ENCODE data around the gene ALPK3.

Gene ALPK3, protein sequence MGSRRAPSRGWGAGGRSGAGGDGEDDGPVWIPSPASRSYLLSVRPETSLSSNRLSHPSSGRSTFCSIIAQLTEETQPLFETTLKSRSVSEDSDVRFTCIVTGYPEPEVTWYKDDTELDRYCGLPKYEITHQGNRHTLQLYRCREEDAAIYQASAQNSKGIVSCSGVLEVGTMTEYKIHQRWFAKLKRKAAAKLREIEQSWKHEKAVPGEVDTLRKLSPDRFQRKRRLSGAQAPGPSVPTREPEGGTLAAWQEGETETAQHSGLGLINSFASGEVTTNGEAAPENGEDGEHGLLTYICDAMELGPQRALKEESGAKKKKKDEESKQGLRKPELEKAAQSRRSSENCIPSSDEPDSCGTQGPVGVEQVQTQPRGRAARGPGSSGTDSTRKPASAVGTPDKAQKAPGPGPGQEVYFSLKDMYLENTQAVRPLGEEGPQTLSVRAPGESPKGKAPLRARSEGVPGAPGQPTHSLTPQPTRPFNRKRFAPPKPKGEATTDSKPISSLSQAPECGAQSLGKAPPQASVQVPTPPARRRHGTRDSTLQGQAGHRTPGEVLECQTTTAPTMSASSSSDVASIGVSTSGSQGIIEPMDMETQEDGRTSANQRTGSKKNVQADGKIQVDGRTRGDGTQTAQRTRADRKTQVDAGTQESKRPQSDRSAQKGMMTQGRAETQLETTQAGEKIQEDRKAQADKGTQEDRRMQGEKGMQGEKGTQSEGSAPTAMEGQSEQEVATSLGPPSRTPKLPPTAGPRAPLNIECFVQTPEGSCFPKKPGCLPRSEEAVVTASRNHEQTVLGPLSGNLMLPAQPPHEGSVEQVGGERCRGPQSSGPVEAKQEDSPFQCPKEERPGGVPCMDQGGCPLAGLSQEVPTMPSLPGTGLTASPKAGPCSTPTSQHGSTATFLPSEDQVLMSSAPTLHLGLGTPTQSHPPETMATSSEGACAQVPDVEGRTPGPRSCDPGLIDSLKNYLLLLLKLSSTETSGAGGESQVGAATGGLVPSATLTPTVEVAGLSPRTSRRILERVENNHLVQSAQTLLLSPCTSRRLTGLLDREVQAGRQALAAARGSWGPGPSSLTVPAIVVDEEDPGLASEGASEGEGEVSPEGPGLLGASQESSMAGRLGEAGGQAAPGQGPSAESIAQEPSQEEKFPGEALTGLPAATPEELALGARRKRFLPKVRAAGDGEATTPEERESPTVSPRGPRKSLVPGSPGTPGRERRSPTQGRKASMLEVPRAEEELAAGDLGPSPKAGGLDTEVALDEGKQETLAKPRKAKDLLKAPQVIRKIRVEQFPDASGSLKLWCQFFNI (N-terminal part only)

DNA sequence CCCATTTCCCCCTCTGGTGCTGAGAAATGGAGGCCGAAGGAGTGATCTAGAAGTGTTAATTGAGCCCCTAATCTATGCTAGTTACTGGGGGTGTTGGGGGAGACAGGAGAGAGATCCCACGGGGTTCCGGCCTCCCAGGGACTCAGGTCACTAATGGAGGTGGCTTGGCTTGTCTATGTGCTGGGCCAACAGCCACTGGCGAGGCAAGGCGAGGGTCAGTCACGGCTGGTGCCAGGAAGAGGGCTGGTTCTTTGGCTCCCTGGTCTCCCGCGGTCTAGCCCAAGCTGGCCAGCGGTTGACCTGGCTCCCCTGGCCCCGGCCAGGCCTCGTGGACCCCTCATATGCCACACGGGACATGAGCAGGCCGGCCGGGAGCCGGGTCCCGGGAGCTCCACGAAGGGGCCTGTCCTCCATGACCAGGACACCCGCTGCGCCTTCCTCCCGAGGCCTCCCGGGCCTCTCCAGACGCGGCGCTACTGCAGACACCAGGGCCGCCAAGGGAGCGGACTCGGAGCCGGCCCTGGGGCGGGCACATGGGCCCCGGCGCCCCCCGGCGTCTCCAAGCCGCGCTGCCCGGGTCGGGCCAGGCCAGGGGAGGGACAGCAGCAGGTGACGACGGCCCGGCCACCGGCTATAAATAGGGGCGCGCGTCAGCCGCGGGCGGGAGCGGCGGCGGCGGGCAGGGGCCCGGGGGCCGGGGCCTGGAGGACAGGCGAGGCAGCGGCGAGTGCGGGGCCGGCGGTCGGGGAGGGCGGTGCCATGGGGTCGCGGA is at the start of gene ALPK3:
TSS of gene ALPK3 (plus strand) at position 663 of the 772 bp plus-strand sequence. CDS start at position 760, 97 bp downstream.
- in situ Hi-C loops (cut with MboI; ENCODE audit: low sequenced_read_pairs) = no loop called here
- H3K4me1 ChIP-seq = no peaks in the 10 kb centered on the region

DNA sequence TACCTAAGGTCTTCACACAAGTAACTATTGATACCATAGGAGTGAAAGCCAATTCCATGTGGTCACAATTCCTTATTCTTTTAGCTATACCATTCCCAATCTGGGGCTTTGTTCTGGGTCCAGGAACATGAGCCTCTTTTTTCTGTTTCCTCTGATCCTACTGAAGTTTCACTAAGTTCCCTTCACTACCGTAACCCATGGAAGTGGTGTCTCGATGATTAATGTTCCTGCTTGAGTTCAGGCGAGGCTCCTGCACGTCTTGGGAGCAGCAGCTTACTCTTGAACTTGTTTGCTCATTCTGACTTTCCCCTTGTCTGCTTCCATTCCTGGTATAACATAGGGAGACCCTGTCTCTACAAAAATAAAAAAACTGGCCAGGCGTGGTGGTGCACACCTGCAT is 45.1 kb upstream of the ALPK3 start:
- Histone ChIP-seq H3K36me3 (replicated peaks) (peaks cover 38% of the 10 kb centered on the region), H3K4me1 (no peaks in the 10 kb centered on the region), H3K9me3 (no peaks in the 10 kb centered on the region), H3K27me3 (ENCODE audit: low read depth) (no peaks in the 10 kb centered on the region), H3K4me3 (no peak overlapping the region)
- in situ Hi-C loops (cut with MboI; ENCODE audit: low sequenced_read_pairs) = no loop called here
- DNase-seq (ENCODE audit: low spot score in 2 of 2) = no peak

More for the DNA sequence above, at the start of gene ALPK3:
- Histone ChIP-seq H3K36me3 (replicated peaks) (no peaks in the 10 kb centered on the region), H3K9me3 (no peaks in the 10 kb centered on the region), H3K27me3 (ENCODE audit: low read depth) (no peaks in the 10 kb centered on the region), H3K4me3 (no peak within 1 kb of the TSS)
- DNase-seq (ENCODE audit: low spot score in 2 of 2) = no peak

DNA sequence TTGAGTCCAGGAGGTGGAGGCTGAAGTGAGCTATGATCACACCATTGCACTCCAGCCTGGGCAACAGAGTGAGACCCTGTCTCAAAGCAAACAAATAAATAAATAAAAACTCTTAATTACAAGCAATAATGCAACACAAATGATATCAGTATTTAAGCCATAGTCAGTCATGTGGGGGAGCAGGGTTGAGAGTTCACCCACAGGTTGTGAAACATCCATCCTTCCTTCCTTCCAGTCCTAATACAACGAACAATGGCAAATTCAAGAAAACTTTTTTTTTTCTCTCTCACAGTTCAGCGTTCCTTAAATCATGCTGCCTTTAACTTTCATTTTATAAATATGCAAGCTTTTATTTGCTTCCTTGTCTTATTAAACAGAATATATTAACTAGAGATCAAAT is 44.7 kb upstream of the ALPK3 start:
- Histone ChIP-seq H3K9me3 (no peaks in the 10 kb centered on the region), H3K4me1 (no peaks in the 10 kb centered on the region), H3K27me3 (ENCODE audit: low read depth) (no peaks in the 10 kb centered on the region), H3K4me3 (no peak overlapping the region), H3K36me3 (replicated peaks) (peaks cover 33% of the 10 kb centered on the region)
- no peak for DNase-seq (ENCODE audit: low spot score in 2 of 2)
- in situ Hi-C loops (cut with MboI; ENCODE audit: low sequenced_read_pairs) = no loop called here

DNA sequence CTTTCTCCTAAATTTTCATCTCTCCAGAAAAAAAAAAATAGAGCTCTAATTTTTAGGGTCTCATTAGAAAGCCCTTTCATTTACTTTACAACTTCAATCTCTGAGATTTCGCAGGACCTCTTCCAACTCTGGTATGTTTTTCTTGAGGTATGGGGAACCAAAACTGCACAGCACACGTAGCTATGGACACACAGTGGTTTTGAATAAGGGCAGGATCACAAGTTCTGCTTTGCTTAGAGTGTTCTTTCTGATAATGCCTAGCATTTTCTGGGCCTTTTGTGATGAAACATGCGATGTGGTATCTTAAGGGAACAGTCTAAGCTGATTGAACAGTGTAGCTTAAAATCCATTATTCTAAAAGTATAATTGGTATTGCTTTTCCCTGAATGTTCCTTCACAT is 43.4 kb upstream of the ALPK3 start:
- no peak for DNase-seq (ENCODE audit: low spot score in 2 of 2)
- H3K36me3 ChIP-seq (replicated peaks) = peaks cover 29% of the 10 kb centered on the region
- in situ Hi-C loops (cut with MboI; ENCODE audit: low sequenced_read_pairs) = no loop called here
- H3K9me3 ChIP-seq = no peaks in the 10 kb centered on the region
- H3K4me1 ChIP-seq = no peaks in the 10 kb centered on the region
- no peaks in the 10 kb centered on the region for H3K27me3 ChIP-seq (ENCODE audit: low read depth)
- H3K4me3 ChIP-seq = no peak overlapping the region

DNA sequence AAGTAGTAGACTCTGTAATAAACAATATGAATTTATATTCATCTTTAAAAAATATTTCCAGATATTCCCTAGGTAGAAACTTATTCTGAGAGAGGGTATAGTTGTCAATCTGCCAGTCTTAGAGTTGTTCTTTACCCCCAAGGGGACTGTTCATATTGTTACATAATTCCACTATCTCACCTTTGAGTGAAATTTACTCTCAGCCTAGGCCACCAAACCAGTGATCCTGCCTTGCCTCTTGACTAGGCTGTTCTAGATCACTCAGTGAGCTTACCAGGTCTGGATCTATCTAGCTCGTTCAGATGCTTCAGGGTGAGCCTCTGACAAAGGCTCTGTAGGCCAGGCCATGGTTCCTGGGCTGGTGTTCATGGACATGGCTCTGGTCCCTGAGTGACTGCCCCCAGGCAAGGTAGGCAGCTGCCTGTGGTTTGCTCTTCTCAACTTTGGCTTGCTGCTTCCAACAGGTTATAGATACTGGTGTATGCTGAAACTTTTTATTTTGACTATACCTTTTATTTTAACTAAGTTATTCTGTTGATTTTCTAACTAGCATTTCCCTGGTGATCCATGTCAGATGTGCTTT is 41.2 kb upstream of the ALPK3 start:
- no peaks in the 10 kb centered on the region for H3K27me3 ChIP-seq (ENCODE audit: low read depth)
- no peak overlapping the region for H3K4me3 ChIP-seq
- H3K9me3 ChIP-seq = no peaks in the 10 kb centered on the region
- in situ Hi-C loops (cut with MboI; ENCODE audit: low sequenced_read_pairs) = no loop called here
- no peaks in the 10 kb centered on the region for H3K4me1 ChIP-seq
- peaks cover 18% of the 10 kb centered on the region for H3K36me3 ChIP-seq (replicated peaks)
- DNase-seq (ENCODE audit: low spot score in 2 of 2) = no peak

DNA sequence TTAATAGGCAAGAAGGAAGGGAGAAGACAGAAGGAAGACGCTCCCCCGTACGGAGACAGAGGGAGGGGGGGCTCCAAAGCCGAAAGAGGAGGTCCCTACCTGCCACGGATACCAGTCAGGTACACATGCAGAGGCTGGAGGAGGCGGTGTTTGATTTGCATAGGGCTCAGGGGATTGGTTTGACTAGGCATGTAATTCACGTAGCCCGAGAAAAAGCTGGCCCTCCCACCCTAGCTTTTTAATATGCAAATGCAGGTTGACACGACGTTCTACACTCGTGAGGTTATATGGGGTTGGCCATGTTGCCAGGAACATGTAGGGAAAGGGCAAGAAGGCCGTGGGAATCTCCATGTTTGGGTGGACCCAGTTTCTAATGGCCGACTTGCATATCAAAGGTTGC is 39.0 kb upstream of the ALPK3 start:
- peaks cover 32% of the 10 kb centered on the region for H3K36me3 ChIP-seq (replicated peaks)
- in situ Hi-C loops (cut with MboI; ENCODE audit: low sequenced_read_pairs) = no loop called here
- DNase-seq (ENCODE audit: low spot score in 2 of 2) = no peak
- no peaks in the 10 kb centered on the region for H3K9me3 ChIP-seq
- no peaks in the 10 kb centered on the region for H3K4me1 ChIP-seq
- no peak overlapping the region for H3K4me3 ChIP-seq
- no peaks in the 10 kb centered on the region for H3K27me3 ChIP-seq (ENCODE audit: low read depth)

DNA sequence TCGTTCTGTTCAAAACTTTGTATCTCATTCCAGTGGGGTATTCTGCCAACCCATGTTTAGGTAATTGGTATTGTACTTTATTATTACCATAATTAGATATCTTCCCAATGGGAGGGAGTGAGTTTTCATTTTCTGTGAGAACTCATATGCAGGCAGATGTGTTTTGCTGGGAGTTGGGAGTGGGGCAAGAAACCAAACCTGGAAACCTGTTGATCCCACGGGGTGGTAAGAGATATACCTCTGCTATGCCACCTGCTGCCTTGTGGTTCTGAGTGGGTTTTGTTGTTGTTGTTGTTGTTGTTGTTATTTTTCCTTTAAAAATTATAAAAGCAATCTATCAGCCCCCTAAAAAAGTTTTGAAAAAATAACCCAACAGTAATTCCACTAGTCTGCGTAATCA is 36.7 kb upstream of the ALPK3 start:
- in situ Hi-C loops (cut with MboI; ENCODE audit: low sequenced_read_pairs) = no loop called here
- no peak for DNase-seq (ENCODE audit: low spot score in 2 of 2)
- H3K4me3 ChIP-seq = no peak overlapping the region
- no peaks in the 10 kb centered on the region for H3K4me1 ChIP-seq
- no peaks in the 10 kb centered on the region for H3K27me3 ChIP-seq (ENCODE audit: low read depth)
- H3K9me3 ChIP-seq = no peaks in the 10 kb centered on the region
- H3K36me3 ChIP-seq (replicated peaks) = peaks cover 41% of the 10 kb centered on the region

DNA sequence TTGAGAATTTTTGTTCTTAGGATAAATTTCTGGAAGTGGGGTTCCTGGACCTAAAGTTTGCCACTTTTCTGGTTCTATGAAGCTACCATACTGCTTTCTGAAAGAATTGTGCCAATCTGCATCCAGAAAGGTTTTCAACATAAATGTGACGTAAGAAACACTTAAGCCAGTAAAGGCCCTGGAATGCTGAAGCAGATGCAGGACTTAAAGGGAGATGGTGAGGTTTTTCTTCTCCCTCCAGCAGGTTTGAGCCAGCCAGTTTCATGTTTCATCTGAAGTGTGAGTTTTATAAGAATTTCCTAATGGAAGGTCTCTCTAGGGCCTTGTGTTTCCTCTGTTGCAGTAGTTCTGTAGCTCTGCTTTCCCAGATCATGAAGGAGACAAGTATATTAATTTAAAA is 35.7 kb upstream of the ALPK3 start:
- in situ Hi-C loops (cut with MboI; ENCODE audit: low sequenced_read_pairs) = no loop called here
- Histone ChIP-seq H3K9me3 (no peaks in the 10 kb centered on the region), H3K27me3 (ENCODE audit: low read depth) (no peaks in the 10 kb centered on the region), H3K36me3 (replicated peaks) (peaks cover 47% of the 10 kb centered on the region), H3K4me1 (no peaks in the 10 kb centered on the region), H3K4me3 (no peak overlapping the region)
- DNase-seq (ENCODE audit: low spot score in 2 of 2) = no peak

DNA sequence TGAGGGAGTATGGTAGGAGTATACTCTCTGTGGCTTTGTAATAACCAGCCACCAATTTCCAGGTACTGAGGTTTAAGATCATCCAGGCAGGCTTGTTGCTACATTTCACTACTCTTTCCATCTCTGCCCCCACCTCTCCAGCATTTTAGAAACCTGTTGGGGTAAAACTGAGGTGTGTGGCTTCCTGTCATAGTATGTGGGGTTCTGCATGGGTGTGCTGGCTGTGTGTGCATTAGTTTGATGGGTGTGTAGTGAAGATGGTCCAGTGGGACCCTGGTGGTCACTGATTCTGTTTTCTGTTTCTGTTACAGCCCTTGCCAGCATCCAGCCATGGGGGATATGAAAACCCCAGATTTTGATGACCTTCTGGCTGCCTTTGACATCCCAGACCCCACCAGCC is 34.8 kb upstream of the ALPK3 start:
- H3K4me3 ChIP-seq = no peak overlapping the region
- in situ Hi-C loops (cut with MboI; ENCODE audit: low sequenced_read_pairs) = no loop called here
- DNase-seq (ENCODE audit: low spot score in 2 of 2) = no peak
- H3K36me3 ChIP-seq (replicated peaks) = peaks cover 47% of the 10 kb centered on the region
- no peaks in the 10 kb centered on the region for H3K9me3 ChIP-seq
- H3K4me1 ChIP-seq = no peaks in the 10 kb centered on the region
- H3K27me3 ChIP-seq (ENCODE audit: low read depth) = no peaks in the 10 kb centered on the region

DNA sequence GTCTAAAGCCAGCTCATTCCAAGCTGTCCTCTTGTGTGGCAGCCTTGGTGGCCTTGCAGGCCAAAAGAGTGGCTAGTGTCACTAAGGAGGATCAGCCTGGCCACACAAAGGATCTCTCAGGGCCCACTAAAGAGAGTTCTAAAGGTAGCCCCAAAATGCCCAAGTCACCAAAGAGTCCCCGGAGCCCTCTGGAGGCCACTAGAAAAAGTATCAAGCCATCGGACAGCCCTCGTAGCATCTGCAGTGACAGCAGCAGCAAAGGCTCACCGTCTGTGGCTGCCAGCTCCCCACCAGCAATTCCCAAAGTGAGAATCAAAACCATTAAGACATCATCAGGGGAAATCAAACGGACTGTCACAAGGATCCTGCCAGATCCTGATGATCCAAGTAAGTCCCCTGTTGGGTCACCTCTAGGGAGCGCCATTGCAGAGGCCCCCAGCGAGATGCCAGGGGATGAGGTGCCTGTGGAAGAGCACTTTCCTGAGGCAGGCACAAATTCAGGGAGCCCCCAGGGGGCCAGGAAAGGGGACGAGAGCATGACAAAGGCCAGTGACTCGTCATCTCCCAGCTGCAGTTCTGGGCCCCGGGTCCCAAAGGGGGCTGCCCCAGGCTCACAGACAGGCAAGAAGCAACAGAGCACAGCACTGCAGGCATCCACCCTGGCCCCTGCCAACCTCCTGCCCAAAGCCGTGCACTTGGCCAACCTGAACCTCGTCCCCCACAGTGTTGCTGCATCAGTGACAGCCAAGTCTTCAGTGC is 33.5 kb upstream of the ALPK3 start:
- H3K4me3 ChIP-seq = no peak overlapping the region
- no peak for DNase-seq (ENCODE audit: low spot score in 2 of 2)
- H3K4me1 ChIP-seq = no peaks in the 10 kb centered on the region
- in situ Hi-C loops (cut with MboI; ENCODE audit: low sequenced_read_pairs) = no loop called here
- H3K27me3 ChIP-seq (ENCODE audit: low read depth) = no peaks in the 10 kb centered on the region
- H3K36me3 ChIP-seq (replicated peaks) = peaks cover 43% of the 10 kb centered on the region
- H3K9me3 ChIP-seq = no peaks in the 10 kb centered on the region

DNA sequence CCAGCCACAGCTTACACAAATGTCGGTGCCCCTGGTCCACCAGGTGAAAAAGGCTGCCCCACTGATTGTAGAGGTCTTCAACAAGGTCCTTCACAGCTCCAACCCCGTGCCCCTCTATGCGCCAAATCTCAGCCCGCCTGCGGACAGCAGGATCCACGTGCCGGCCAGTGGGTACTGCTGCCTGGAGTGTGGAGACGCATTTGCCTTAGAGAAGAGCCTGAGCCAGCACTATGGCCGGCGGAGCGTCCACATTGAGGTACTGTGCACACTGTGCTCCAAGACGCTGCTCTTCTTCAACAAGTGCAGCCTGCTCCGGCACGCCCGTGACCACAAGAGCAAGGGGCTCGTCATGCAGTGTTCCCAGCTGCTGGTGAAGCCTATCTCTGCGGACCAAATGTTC is 32.9 kb upstream of the ALPK3 start:
- peaks cover 43% of the 10 kb centered on the region for H3K36me3 ChIP-seq (replicated peaks)
- in situ Hi-C loops (cut with MboI; ENCODE audit: low sequenced_read_pairs) = no loop called here

DNA sequence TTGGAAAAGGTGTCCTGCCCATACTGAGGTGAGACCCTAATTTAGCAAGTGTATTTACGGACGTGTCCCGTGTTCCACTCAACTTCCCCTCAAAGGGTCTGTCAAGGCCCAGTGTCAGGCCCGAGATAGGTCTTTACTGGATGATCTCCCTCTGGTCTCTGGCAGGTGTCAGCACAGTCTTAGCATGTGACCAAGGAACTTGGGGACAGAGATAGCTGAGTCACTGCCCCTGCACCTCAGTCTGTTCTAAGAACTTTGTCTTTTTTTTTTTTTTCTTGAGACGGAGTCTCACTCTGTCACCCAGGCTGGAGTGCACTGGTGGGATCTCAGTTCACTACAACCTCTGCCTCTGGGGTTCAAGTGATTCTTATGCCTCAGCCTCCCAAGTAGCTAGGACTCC is 32.1 kb upstream of the ALPK3 start:
- in situ Hi-C loops (cut with MboI; ENCODE audit: low sequenced_read_pairs) = no loop called here
- Histone ChIP-seq H3K9me3 (no peaks in the 10 kb centered on the region), H3K4me3 (no peak overlapping the region), H3K27me3 (ENCODE audit: low read depth) (no peaks in the 10 kb centered on the region), H3K4me1 (no peaks in the 10 kb centered on the region), H3K36me3 (replicated peaks) (peaks cover 43% of the 10 kb centered on the region)
- DNase-seq (ENCODE audit: low spot score in 2 of 2) = no peak

More for the DNA sequence above, 32.9 kb upstream of the ALPK3 start:
- no peak for DNase-seq (ENCODE audit: low spot score in 2 of 2)
- Histone ChIP-seq H3K9me3 (no peaks in the 10 kb centered on the region), H3K4me3 (no peak overlapping the region), H3K4me1 (no peaks in the 10 kb centered on the region), H3K27me3 (ENCODE audit: low read depth) (no peaks in the 10 kb centered on the region)

Measured in HAP-1 (cell line).